ENCODE measurements around the gene PPFIBP2.
A peak's percentile ranks its signal among the peaks of the same experiment; 100 is the strongest.

PPFIBP2 gene

GRCh38 chr11:7484645-7485044 lies 29.2 kb upstream of the PPFIBP2 start:
- TF ChIP-seq CTCF (IDR thresholded peaks at IDR 0.05; ENCODE audit: low read depth, low read length) = no peak
- no peak for DNase-seq (ENCODE audit: extremely low read depth, low read depth)

- TF ChIP-seq CTCF (IDR thresholded peaks at IDR 0.05; ENCODE audit: low read depth, low read length) = no peak
- peak; percentile 23 for DNase-seq (ENCODE audit: extremely low read depth, low read depth)
Observed at GRCh38 chr11:7485186-7486097, 28.4 kb upstream of the PPFIBP2 start, which contains the start of gene OLFML1. TSS of gene OLFML1 (plus strand) at chr11:7485506. CDS start at chr11:7485876, 370 bp downstream.

- no peak for TF ChIP-seq CTCF (IDR thresholded peaks at IDR 0.05; ENCODE audit: low read depth, low read length)
- DNase-seq (ENCODE audit: extremely low read depth, low read depth) = no peak
Observed at GRCh38 chr11:7486098-7486780, 27.6 kb upstream of the PPFIBP2 start.

- TF ChIP-seq CTCF (IDR thresholded peaks at IDR 0.05; ENCODE audit: low read depth, low read length) = no peak
- DNase-seq (ENCODE audit: extremely low read depth, low read depth) = no peak
Observed at GRCh38 chr11:7486781-7487140, 27.0 kb upstream of the PPFIBP2 start.

- no peak for TF ChIP-seq CTCF (IDR thresholded peaks at IDR 0.05; ENCODE audit: low read depth, low read length)
- DNase-seq (ENCODE audit: extremely low read depth, low read depth) = no peak
Observed at GRCh38 chr11:7487360-7487759, 26.4 kb upstream of the PPFIBP2 start.

GRCh38 chr11:7488681-7489080 lies 25.1 kb upstream of the PPFIBP2 start:
- TF ChIP-seq CTCF (IDR thresholded peaks at IDR 0.05; ENCODE audit: low read depth, low read length) = no peak
- no peak for DNase-seq (ENCODE audit: extremely low read depth, low read depth)

- no peak for DNase-seq (ENCODE audit: extremely low read depth, low read depth)
- no peak for TF ChIP-seq CTCF (IDR thresholded peaks at IDR 0.05; ENCODE audit: low read depth, low read length)
Observed at GRCh38 chr11:7489376-7489775, 24.4 kb upstream of the PPFIBP2 start.

All from AG09319 (cell line).